Kidney epithelial cell (primary cell): Measurements from ENCODE around the gene SETD7. TPM values are rescaled to one million over a fixed set of nuclear protein-coding genes. Genes with fewer than 3 reads are reported as not detected.

Source experiments
- DNase-seq: peaks from one replicate; pipeline ENCODE4 v3.0.0-alpha.2; 2010; ENCODE audit warnings: low read depth
- H3K27me3 ChIP-seq: 2 replicates; pipeline ENCODE4 v1.6.0; 2011; ENCODE audit warnings: low read length; ENCODE audit not compliant: control insufficient read depth, insufficient read depth
- H3K36me3 ChIP-seq: 2 replicates; pipeline ENCODE4 v1.5.1; 2011; ENCODE audit warnings: low read length; ENCODE audit not compliant: control insufficient read depth, insufficient read depth
- H3K4me3 ChIP-seq: 2 replicates; pipeline ENCODE4 v1.5.1; 2011; ENCODE audit warnings: low read depth, mild to moderate bottlenecking, control low read depth, low read length
- total RNA-seq: library from RNA; depleted of rRNA; stranded (reverse); fragments of >200 nt; gene quantifications from 2 replicates; pipeline ENCODE4 v1.2.3, GENCODE V29; 2015
- TF ChIP-seq, protein P1 (sequence below): IDR thresholded peaks from 2 replicates; pipeline ENCODE4 v1.5.1; 2011; ENCODE audit warnings: mild to moderate bottlenecking, moderate library complexity, low read length, control low read depth, inconsistent platforms; ENCODE audit not compliant: insufficient read depth, poor library complexity, severe bottlenecking

Gene SETD7
- total RNA-seq, 1 donor from 2014 or later = 37.7 TPM

DNA sequence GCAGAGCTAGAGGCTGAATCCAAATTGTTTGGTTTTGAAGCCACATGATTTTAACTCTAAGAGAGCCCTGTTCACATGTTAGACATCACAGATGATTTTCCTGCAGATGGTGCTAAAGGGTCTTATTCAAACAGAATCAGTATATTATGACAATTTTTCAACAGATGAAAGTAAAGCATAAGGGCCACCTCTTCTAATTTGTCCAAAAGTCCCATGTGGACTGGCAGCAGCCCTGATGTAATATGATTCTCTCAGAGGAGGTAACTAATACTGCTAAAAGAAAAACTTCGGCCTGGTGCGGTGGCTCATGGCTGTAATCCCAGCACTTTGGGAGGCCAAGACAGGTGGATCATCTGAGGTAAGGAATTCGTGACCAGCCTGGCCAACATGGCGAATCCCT is 26.0 kb upstream of the SETD7 start:
- TF ChIP-seq, protein P1, sequence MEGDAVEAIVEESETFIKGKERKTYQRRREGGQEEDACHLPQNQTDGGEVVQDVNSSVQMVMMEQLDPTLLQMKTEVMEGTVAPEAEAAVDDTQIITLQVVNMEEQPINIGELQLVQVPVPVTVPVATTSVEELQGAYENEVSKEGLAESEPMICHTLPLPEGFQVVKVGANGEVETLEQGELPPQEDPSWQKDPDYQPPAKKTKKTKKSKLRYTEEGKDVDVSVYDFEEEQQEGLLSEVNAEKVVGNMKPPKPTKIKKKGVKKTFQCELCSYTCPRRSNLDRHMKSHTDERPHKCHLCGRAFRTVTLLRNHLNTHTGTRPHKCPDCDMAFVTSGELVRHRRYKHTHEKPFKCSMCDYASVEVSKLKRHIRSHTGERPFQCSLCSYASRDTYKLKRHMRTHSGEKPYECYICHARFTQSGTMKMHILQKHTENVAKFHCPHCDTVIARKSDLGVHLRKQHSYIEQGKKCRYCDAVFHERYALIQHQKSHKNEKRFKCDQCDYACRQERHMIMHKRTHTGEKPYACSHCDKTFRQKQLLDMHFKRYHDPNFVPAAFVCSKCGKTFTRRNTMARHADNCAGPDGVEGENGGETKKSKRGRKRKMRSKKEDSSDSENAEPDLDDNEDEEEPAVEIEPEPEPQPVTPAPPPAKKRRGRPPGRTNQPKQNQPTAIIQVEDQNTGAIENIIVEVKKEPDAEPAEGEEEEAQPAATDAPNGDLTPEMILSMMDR = no peak
- Histone ChIP-seq H3K36me3 (no peaks in the 10 kb centered on the region), H3K27me3 (peaks cover 2% of the 10 kb centered on the region), H3K4me3 (no peak overlapping the region)
- no peak for DNase-seq

- no peak for DNase-seq
- H3K27me3 ChIP-seq = peaks cover 1% of the 10 kb centered on the region
- TF ChIP-seq, protein P1 = no peak
- no peak overlapping the region for H3K4me3 ChIP-seq
- no peaks in the 10 kb centered on the region for H3K36me3 ChIP-seq
Observed at GRCh38 chr4:139581096-139581495, 25.1 kb upstream of the SETD7 start.

DNA sequence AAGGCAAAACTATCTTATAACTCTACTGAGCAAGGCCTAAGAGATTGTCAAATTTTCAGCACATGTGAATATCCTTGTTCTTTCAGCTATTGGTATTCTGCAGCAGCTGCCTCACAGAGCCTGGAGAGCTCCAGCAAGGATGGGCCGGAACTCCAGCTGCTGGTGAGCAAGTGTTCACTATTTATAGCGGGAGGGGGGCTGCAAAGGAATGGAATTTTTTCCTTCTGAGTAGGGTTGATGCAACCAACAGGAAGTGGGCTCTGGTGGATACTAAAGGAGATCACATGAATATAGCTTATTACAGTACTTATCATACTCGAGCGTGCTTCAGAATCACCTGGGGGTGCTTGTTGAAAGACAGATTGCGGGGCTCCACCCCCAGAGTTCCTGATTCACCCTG is 20.2 kb upstream of the SETD7 start:
- no peaks in the 10 kb centered on the region for H3K27me3 ChIP-seq
- TF ChIP-seq, protein P1 = no peak
- no peak overlapping the region for H3K4me3 ChIP-seq
- no peaks in the 10 kb centered on the region for H3K36me3 ChIP-seq
- no peak for DNase-seq

- TF ChIP-seq, protein P1 = no peak
- Histone ChIP-seq H3K27me3 (no peaks in the 10 kb centered on the region), H3K36me3 (no peaks in the 10 kb centered on the region), H3K4me3 (no peak overlapping the region)
- DNase-seq = no peak
Observed at GRCh38 chr4:139575072-139575471, 19.1 kb upstream of the SETD7 start.

- Histone ChIP-seq H3K36me3 (no peaks in the 10 kb centered on the region), H3K4me3 (no peak overlapping the region), H3K27me3 (no peaks in the 10 kb centered on the region)
- TF ChIP-seq, protein P1 = no peak
- DNase-seq = no peak
Observed at GRCh38 chr4:139574641-139575040, 18.6 kb upstream of the SETD7 start.

- no peak for DNase-seq
Observed at GRCh38 chr4:139568206-139568955, 12.4 kb upstream of the SETD7 start.

More at GRCh38 chr4:139568206-139568955, 12.4 kb upstream of the SETD7 start:
- TF ChIP-seq, protein P1 = no peak
- no peaks in the 10 kb centered on the region for H3K27me3 ChIP-seq
- no peak overlapping the region for H3K4me3 ChIP-seq
- H3K36me3 ChIP-seq = no peaks in the 10 kb centered on the region
